HCT116 (cell line): Measurements from ENCODE around the gene SIRPA. TPM values are rescaled to one million over a fixed set of nuclear protein-coding genes. Genes with fewer than 3 reads are reported as not detected.

Source experiments
- ATAC-seq: fragments of 200-7000 bp; cut with Tn5 transposase; 2 replicates; pipeline ENCODE4 v1.9.1; 2020; ENCODE audit warnings: mild to moderate bottlenecking, moderate library complexity
- BruUV-seq: library from RNA; stranded (reverse); fragments of 400-500 nt; replicated peaks from 2 replicates; lab custom pipeline; 2021; lab: Mats Ljungman, UMichigan
- CTCF ChIA-PET: fragments of 300-600 bp; sonication (Branson Sonifier 250); formaldehyde crosslinking; loops from one replicate; lab custom pipeline; 2021; ENCODE audit warnings: antibody characterized with exemption; lab: Charles Lee
- POLR2A ChIA-PET: fragments of 300-600, 350-600 bp; sonication (Branson Sonifier 250); formaldehyde crosslinking; loops from one replicate; lab custom pipeline; 2021; ENCODE audit warnings: antibody characterized with exemption; lab: Charles Lee
- RAD21 ChIA-PET, 2 experiments: fragments of 300-600 bp; sonication (Branson Sonifier 250); formaldehyde crosslinking; loops; one replicate each; lab custom pipeline; 2023; ENCODE audit warnings: low total read pairs in 2 of 2; ENCODE audit not compliant: uncharacterized antibody in 2 of 2, unreplicated experiment in 2 of 2, low non-redundant PET in 1 of 2; lab: Charles Lee
- DNase-seq: peaks from one replicate; pipeline ENCODE4 v3.0.0-alpha.2; 2010; ENCODE audit warnings: low read depth, low spot score
- H2AFZ ChIP-seq: fragments of 200-600 bp; shearing (Covaris generic), sonication (generic); 2 replicates; pipeline ENCODE4 v1.6.1; 2017; ENCODE audit warnings: low read depth, mixed run types, mixed read lengths, antibody characterized with exemption, low read length; ENCODE audit not compliant: poor library complexity, severe bottlenecking
- H3K27ac ChIP-seq: 2 replicates; pipeline ENCODE4 v1.5.1; 2012; ENCODE audit warnings: low read depth, low read length
- H3K27me3 ChIP-seq: fragments of 200-600 bp; sonication (generic); 2 replicates; pipeline ENCODE4 v1.6.1; 2016; ENCODE audit warnings: mixed run types, low read length, mixed read lengths; ENCODE audit not compliant: insufficient read depth
- H3K36me3 ChIP-seq, 2 experiments: fragments of 200-500 bp in 1 of 2; fragments of 200-600 bp in 1 of 2; sonication (Bioruptor generic) in 1 of 2; sonication (generic) in 1 of 2; 2 replicates each; pipeline versions ENCODE4 v1.5.1 to v1.6.1; 2014 to 2016; ENCODE audit warnings: low read length in 2 of 2, inconsistent platforms in 1 of 2, mixed read lengths in 1 of 2, mixed run types in 1 of 2; ENCODE audit not compliant: insufficient read depth in 2 of 2, control insufficient read depth in 1 of 2
- H3K4me1 ChIP-seq, 2 experiments: fragments of 200-600 bp in 1 of 2; sonication (generic) in 1 of 2; 2 replicates each; pipeline versions ENCODE4 v1.5.1 to v1.6.1; 2012 to 2017; ENCODE audit warnings: low read length in 2 of 2, inconsistent platforms in 1 of 2, mild to moderate bottlenecking in 1 of 2, mixed read lengths in 1 of 2, mixed run types in 1 of 2, moderate library complexity in 1 of 2; ENCODE audit not compliant: insufficient read depth in 2 of 2, control insufficient read depth in 1 of 2
- H3K4me2 ChIP-seq: fragments of 200-600 bp; sonication (generic); 2 replicates; pipeline ENCODE4 v1.6.1; 2017; ENCODE audit warnings: mixed run types, low read length, mixed read lengths
- H3K4me3 ChIP-seq, 2 experiments: fragments of 200-600 bp in 1 of 2; sonication (generic) in 1 of 2; replicated peaks in 1 of 2; 2 replicates each; pipeline ENCODE4 v1.5.1; 2011 to 2016; ENCODE audit warnings: low read length in 2 of 2, control low read depth in 1 of 2, low read depth in 1 of 2, mild to moderate bottlenecking in 1 of 2, mixed read lengths in 1 of 2, mixed run types in 1 of 2
- H3K79me2 ChIP-seq: fragments of 200-600 bp; sonication (generic); 2 replicates; pipeline ENCODE4 v1.6.1; 2017; ENCODE audit warnings: mild to moderate bottlenecking, mixed run types, low read length, moderate library complexity, mixed read lengths; ENCODE audit not compliant: insufficient read depth
- H3K9ac ChIP-seq: fragments of 200-600 bp; sonication (generic); 2 replicates; pipeline ENCODE4 v1.6.1; 2016; ENCODE audit warnings: low read length, mixed read lengths
- H3K9me2 ChIP-seq: fragments of 200-600 bp; sonication (generic), shearing (Covaris generic); 2 replicates; pipeline ENCODE4 v1.6.1; 2017; ENCODE audit warnings: mixed run types, mild to moderate bottlenecking, moderate library complexity; ENCODE audit not compliant: insufficient read depth
- H3K9me3 ChIP-seq, 2 experiments: fragments of 200-500 bp in 1 of 2; fragments of 200-600 bp in 1 of 2; sonication (Bioruptor generic) in 1 of 2; sonication (generic) in 1 of 2; 2 replicates each; pipeline ENCODE4 v1.6.1; 2014 to 2017; ENCODE audit warnings: low read length in 2 of 2, mixed read lengths in 2 of 2, inconsistent platforms in 1 of 2, low read depth in 1 of 2, mild to moderate bottlenecking in 1 of 2, mixed run types in 1 of 2, moderate library complexity in 1 of 2; ENCODE audit not compliant: control insufficient read depth in 1 of 2, insufficient read depth in 1 of 2
- H4K20me1 ChIP-seq: fragments of 200-600 bp; sonication (generic), shearing (Covaris generic); 2 replicates; pipeline ENCODE4 v1.6.1; 2017; ENCODE audit warnings: mixed run types, mild to moderate bottlenecking, moderate library complexity; ENCODE audit not compliant: insufficient read depth
- ELF1 ChIP-seq: IDR thresholded peaks from 2 replicates; pipeline ENCODE4 v1.6.1; 2012; ENCODE audit warnings: low read depth, borderline replicate concordance
- EZH2 ChIP-seq: fragments of 200-600 bp; sonication (generic); IDR thresholded peaks from 2 replicates; pipeline ENCODE4 v1.6.1; 2017; ENCODE audit warnings: antibody characterized with exemption, mixed run types
- POLR2AphosphoS5 ChIP-seq: IDR thresholded peaks from 2 replicates; pipeline ENCODE4 v1.6.1; 2011; ENCODE audit warnings: mild to moderate bottlenecking, low read depth, low read length, moderate library complexity
- RAD21 ChIP-seq: IDR thresholded peaks from 2 replicates; pipeline ENCODE4 v1.6.1; 2012; ENCODE audit warnings: low read depth, mild to moderate bottlenecking
- YY1 ChIP-seq: IDR thresholded peaks from 2 replicates; pipeline ENCODE4 v1.6.1; 2011; ENCODE audit warnings: low read length, low read depth, moderate library complexity, mild to moderate bottlenecking; ENCODE audit not compliant: insufficient replicate concordance; ENCODE audit errors: extremely low read depth
- ZFX ChIP-seq: fragments of 450-650 bp; IDR thresholded peaks from 2 replicates; pipeline ENCODE4 v1.6.1; 2017
- intact Hi-C: fragments of 100-400 bp; cut with micrococcal nuclease; formaldehyde crosslinking; loops from 2 replicates; pipeline ENCODE4 v1.10.0; 2022
- total RNA-seq: library from RNA; stranded (reverse); gene quantifications from one replicate; pipeline ENCODE4 v1.2.1, GENCODE V29; 2021; ENCODE audit not compliant: unreplicated experiment
- TF ChIP-seq, protein P1 (sequence below): IDR thresholded peaks from 2 replicates; pipeline ENCODE4 v1.6.1; 2012
- TF ChIP-seq, protein P2 (sequence below): IDR thresholded peaks from 2 replicates; pipeline ENCODE4 v1.6.1; 2011; ENCODE audit warnings: mild to moderate bottlenecking, low read length, moderate library complexity; ENCODE audit not compliant: insufficient replicate concordance; ENCODE audit errors: extremely low read depth
- TF ChIP-seq, protein P3 (sequence below), 3 experiments: fragments of 200-600 bp in 1 of 3; sonication (generic) in 1 of 3; IDR thresholded peaks in 2 of 3; conservative IDR thresholded peaks in 1 of 3; 2 replicates each; pipeline ENCODE4 v1.5.1; 2012 to 2017; ENCODE audit warnings: low read depth in 2 of 3, low read length in 2 of 3, antibody characterized with exemption in 1 of 3, borderline replicate concordance in 1 of 3, control low read depth in 1 of 3, mild to moderate bottlenecking in 1 of 3, mixed read lengths in 1 of 3, mixed run types in 1 of 3, moderate library complexity in 1 of 3; ENCODE audit not compliant: insufficient read depth in 1 of 3

Gene SIRPA
- total RNA-seq, 1 experiment from 2014 or later, result 15.3 TPM

DNA sequence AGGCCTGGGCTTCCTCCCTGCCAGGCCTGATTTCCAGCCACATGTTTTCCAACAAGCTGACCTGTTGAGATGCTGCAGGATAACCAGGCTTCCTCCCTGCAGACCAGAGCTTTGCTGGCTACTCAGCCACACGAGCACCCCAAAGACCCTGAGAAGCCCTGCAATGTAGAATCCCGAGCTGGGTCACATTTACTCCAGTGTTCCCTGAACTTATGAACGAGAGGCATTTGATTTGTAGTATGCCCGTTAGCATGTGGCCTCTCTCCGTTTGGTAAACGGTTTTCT is 4.0 kb downstream of the SIRPA start:
- ChIA-PET RAD21 (no interaction called here), CTCF (interaction anchor here (1.1 kb wide), 1 partner anchor 122 kb away, joined by 3 read pairs; no protein-coding TSS in a partner anchor), POLR2A (no interaction called here)
- H3K9ac ChIP-seq, result no peak overlapping the region
- intact Hi-C loops, result no loop called here
- no peaks in the 10 kb centered on the region for H3K9me2 ChIP-seq
- no peaks in the 10 kb centered on the region for H3K36me3 ChIP-seq
- no peak for ATAC-seq
- H3K79me2 ChIP-seq, result peaks cover 29% of the 10 kb centered on the region
- peaks cover 13 to 36% of the 10 kb centered on the region in 2 experiments for H3K4me1 ChIP-seq
- no peaks in the 10 kb centered on the region for H4K20me1 ChIP-seq
- H3K27me3 ChIP-seq, result no peaks in the 10 kb centered on the region
- DNase-seq, result no peak
- no peak overlapping the region for H2AFZ ChIP-seq
- H3K27ac ChIP-seq, result no peak overlapping the region
- H3K9me3 ChIP-seq, result no peaks in the 10 kb centered on the region
- no TSS peak for BruUV-seq
- no peak for TF ChIP-seq POLR2AphosphoS5
- no peak for TF ChIP-seq ZFX
- TF ChIP-seq, protein P1, sequence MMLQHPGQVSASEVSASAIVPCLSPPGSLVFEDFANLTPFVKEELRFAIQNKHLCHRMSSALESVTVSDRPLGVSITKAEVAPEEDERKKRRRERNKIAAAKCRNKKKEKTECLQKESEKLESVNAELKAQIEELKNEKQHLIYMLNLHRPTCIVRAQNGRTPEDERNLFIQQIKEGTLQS, result no peak
- TF ChIP-seq EZH2, result no peak
- TF ChIP-seq YY1, result no peak
- TF ChIP-seq ELF1, result no peak
- TF ChIP-seq, protein P2, sequence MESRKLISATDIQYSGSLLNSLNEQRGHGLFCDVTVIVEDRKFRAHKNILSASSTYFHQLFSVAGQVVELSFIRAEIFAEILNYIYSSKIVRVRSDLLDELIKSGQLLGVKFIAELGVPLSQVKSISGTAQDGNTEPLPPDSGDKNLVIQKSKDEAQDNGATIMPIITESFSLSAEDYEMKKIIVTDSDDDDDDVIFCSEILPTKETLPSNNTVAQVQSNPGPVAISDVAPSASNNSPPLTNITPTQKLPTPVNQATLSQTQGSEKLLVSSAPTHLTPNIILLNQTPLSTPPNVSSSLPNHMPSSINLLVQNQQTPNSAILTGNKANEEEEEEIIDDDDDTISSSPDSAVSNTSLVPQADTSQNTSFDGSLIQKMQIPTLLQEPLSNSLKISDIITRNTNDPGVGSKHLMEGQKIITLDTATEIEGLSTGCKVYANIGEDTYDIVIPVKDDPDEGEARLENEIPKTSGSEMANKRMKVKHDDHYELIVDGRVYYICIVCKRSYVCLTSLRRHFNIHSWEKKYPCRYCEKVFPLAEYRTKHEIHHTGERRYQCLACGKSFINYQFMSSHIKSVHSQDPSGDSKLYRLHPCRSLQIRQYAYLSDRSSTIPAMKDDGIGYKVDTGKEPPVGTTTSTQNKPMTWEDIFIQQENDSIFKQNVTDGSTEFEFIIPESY, result no peak
- TF ChIP-seq, all 23 proteins: peak for 0
- Histone ChIP-seq H3K4me2 (no peak overlapping the region), H3K4me3 (no peak overlapping the region)

DNA sequence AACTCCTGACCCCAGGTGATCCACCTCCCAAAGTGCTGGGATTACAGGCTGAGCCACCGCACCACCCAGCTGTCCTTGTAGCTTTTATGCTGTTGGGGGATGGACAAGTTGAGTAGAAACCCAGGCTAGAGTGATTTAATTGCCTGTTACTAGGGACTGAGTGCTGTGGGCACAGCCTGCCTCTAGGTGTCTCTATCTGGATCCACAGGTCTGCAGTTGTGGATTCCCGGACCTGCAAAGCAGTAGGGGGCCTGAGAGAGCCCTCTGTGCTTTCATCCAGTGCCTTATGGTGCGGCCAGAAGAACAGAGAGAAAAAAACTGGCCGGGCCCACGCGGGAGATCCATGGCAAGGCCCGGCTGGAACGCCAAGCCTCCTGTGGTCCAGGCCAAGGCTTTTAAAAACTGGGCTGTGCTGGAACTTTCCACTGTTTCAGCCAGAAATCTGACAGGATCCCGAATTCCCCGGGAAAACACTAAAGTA is 5.2 kb downstream of the SIRPA start:
- Histone ChIP-seq H3K4me3 (no peak overlapping the region), H3K4me1 (peaks cover 13 to 35% of the 10 kb centered on the region in 2 experiments), H3K9me2 (no peaks in the 10 kb centered on the region), H3K27ac (no peak overlapping the region), H3K36me3 (no peaks in the 10 kb centered on the region), H2AFZ (no peak overlapping the region), H3K9ac (no peak overlapping the region), H3K79me2 (peaks cover 29% of the 10 kb centered on the region), H3K27me3 (no peaks in the 10 kb centered on the region), H3K9me3 (no peaks in the 10 kb centered on the region), H4K20me1 (no peaks in the 10 kb centered on the region), H3K4me2 (no peak overlapping the region)
- intact Hi-C loops, result no loop called here
- ATAC-seq (peak; percentile 97), DNase-seq (peak; percentile 68)
- CTCF ChIA-PET, result interaction anchor here (0.9 to 1.1 kb wide), 4 partner anchors 98 to 272 kb away, joined by 3 to 5 read pairs (median 4); no protein-coding TSS in a partner anchor
- RAD21 ChIA-PET, result no interaction called here
- TF ChIP-seq, protein P3, sequence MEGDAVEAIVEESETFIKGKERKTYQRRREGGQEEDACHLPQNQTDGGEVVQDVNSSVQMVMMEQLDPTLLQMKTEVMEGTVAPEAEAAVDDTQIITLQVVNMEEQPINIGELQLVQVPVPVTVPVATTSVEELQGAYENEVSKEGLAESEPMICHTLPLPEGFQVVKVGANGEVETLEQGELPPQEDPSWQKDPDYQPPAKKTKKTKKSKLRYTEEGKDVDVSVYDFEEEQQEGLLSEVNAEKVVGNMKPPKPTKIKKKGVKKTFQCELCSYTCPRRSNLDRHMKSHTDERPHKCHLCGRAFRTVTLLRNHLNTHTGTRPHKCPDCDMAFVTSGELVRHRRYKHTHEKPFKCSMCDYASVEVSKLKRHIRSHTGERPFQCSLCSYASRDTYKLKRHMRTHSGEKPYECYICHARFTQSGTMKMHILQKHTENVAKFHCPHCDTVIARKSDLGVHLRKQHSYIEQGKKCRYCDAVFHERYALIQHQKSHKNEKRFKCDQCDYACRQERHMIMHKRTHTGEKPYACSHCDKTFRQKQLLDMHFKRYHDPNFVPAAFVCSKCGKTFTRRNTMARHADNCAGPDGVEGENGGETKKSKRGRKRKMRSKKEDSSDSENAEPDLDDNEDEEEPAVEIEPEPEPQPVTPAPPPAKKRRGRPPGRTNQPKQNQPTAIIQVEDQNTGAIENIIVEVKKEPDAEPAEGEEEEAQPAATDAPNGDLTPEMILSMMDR (IDR thresholded peaks at IDR 0.05 in 2 of 3, conservative IDR thresholded peaks at IDR 0.05 in 1 of 3; ENCODE audit: borderline replicate concordance in 1 of 3, insufficient read depth in 1 of 3, low read depth in 2 of 3, low read length in 2 of 3), result peak; percentile 60 to 91 (median 82)
- peak; percentile 45 for TF ChIP-seq RAD21
- TF ChIP-seq POLR2AphosphoS5, result no peak
- POLR2A ChIA-PET, result no interaction called here
- BruUV-seq, result no TSS peak
